Common myeloid progenitor, CD34-positive (primary cell): ENCODE results near the gene OR2AG1.

Experiments used
- CTCF ChIA-PET: fragments of 350-600 bp; sonication (Branson Sonifier 250); formaldehyde crosslinking; loops from one replicate; lab custom pipeline; 2021; ENCODE audit warnings: antibody characterized with exemption; lab: Charles Lee
- POLR2A ChIA-PET: fragments of 350-600 bp; sonication (Branson Sonifier 250); formaldehyde crosslinking; loops from one replicate; lab custom pipeline; 2021; ENCODE audit warnings: antibody characterized with exemption; lab: Charles Lee
- DNase-seq, 3 donors: peaks; one replicate each; pipeline versions ENCODE4 v3.0.0 to v3.0.0-alpha.2; 2013
- H3K27ac ChIP-seq, 2 experiments: 1 replicate in 1 of 2; 2 replicates in 1 of 2; pipeline ENCODE4 v1.7.0; 2013; ENCODE audit warnings: inconsistent platforms in 2 of 2, low read length in 2 of 2, mild to moderate bottlenecking in 2 of 2, low read depth in 1 of 2, moderate library complexity in 1 of 2; ENCODE audit not compliant: severe bottlenecking in 2 of 2, insufficient read depth in 1 of 2, poor library complexity in 1 of 2
- H3K27me3 ChIP-seq, 5 experiments: replicated peaks in 2 of 5; 1 replicate in 3 of 5; 2 replicates in 2 of 5; pipeline versions ENCODE4 v1.6.1 to v1.7.0; 2013; ENCODE audit warnings: low read length in 4 of 5, mild to moderate bottlenecking in 2 of 5, moderate library complexity in 2 of 5, inconsistent platforms in 1 of 5; ENCODE audit not compliant: insufficient read depth in 5 of 5, control insufficient read depth in 4 of 5
- H3K36me3 ChIP-seq, 4 experiments: 1 replicate in 2 of 4; 2 replicates in 2 of 4; pipeline versions ENCODE4 v1.6.1 to v1.7.0; 2013; ENCODE audit warnings: low read length in 3 of 4, control low read depth in 1 of 4, mild to moderate bottlenecking in 1 of 4; ENCODE audit not compliant: control insufficient read depth in 4 of 4, insufficient read depth in 4 of 4
- H3K4me1 ChIP-seq, 4 experiments: 1 replicate in 3 of 4; 2 replicates in 1 of 4; pipeline versions ENCODE4 v1.6.1 to v1.7.1; 2013; ENCODE audit warnings: low read length in 3 of 4, mild to moderate bottlenecking in 3 of 4, control low read depth in 1 of 4, inconsistent platforms in 1 of 4, moderate library complexity in 1 of 4; ENCODE audit not compliant: control insufficient read depth in 4 of 4, insufficient read depth in 4 of 4; ENCODE audit errors: control extremely low read depth in 1 of 4
- H3K4me3 ChIP-seq, 7 experiments: 1 replicate in 4 of 7; 2 replicates in 3 of 7; pipeline versions ENCODE4 v1.5.1 to v1.7.0; 2013; ENCODE audit warnings: mild to moderate bottlenecking in 7 of 7, low read length in 6 of 7, moderate library complexity in 6 of 7, inconsistent platforms in 2 of 7, low read depth in 2 of 7, control low read depth in 1 of 7; ENCODE audit not compliant: insufficient read depth in 4 of 7, control insufficient read depth in 1 of 7; ENCODE audit errors: extremely low read depth in 1 of 7
- H3K9me3 ChIP-seq, 5 experiments: 1 replicate in 4 of 5; 2 replicates in 1 of 5; pipeline versions ENCODE4 v1.6.1 to v1.7.1; 2013; ENCODE audit warnings: low read length in 4 of 5, mild to moderate bottlenecking in 2 of 5, inconsistent platforms in 1 of 5, low read depth in 1 of 5, moderate library complexity in 1 of 5; ENCODE audit not compliant: control insufficient read depth in 4 of 5, insufficient read depth in 2 of 5; ENCODE audit errors: control extremely low read depth in 1 of 5
- WGBS: methylation state at CpG from one replicate; pipeline ENCODE4 v1.1.5; 2013; ENCODE audit not compliant: insufficient coverage; 5-methylcytosine and 5-hydroxymethylcytosine counted together

The OR2AG1 gene

GRCh38 chr11:6747097-6747668 lies 35.6 kb upstream of the OR2AG1 start:
- peak; percentile 30 to 64 (median 50) for DNase-seq
- Histone ChIP-seq H3K27me3 (no peaks in the 10 kb centered on the region), H3K4me3 (peak overlapping the region in 2 of 7 experiments; percentile 57 to 61), H3K27ac (peak overlapping the region; percentile 53 to 82), H3K9me3 (peaks cover 0 to 3% (median 0%) of the 10 kb centered on the region in 5 experiments), H3K36me3 (no peaks in the 10 kb centered on the region), H3K4me1 (peaks cover 27 to 50% (median 32%) of the 10 kb centered on the region in 4 experiments)
- CTCF ChIA-PET, result interaction anchor here (0.7 to 14.8 kb wide), 6 partner anchors 8 to 43 kb away, joined by 4 to 273 read pairs (median 7); no protein-coding TSS in a partner anchor
- 0% methylated on average over 3 of the region's 3 CpGs for WGBS
- POLR2A ChIA-PET, result no interaction called here

GRCh38 chr11:6755303-6755952 lies 27.4 kb upstream of the OR2AG1 start:
- no peaks in the 10 kb centered on the region for H3K36me3 ChIP-seq
- WGBS, result 13% methylated on average over 4 of the region's 5 CpGs

GRCh38 chr11:6755953-6756347 lies 26.9 kb upstream of the OR2AG1 start:
- ChIA-PET POLR2A (no interaction called here), CTCF (interaction anchor here (0.7 to 8.7 kb wide), 13 partner anchors 10 to 224 kb away, joined by 3 to 273 read pairs (median 3); partner anchors contain the start of gene MRPL17)
- no peak overlapping the region for H3K4me3 ChIP-seq
- 100% methylated on average over 1 of the region's 1 CpG for WGBS
- no peaks in the 10 kb centered on the region for H3K4me1 ChIP-seq
- H3K27me3 ChIP-seq, result no peaks in the 10 kb centered on the region
- no peaks in the 10 kb centered on the region for H3K36me3 ChIP-seq
- DNase-seq, result no peak
- H3K27ac ChIP-seq, result no peak overlapping the region
- H3K9me3 ChIP-seq, result peaks cover 0 to 3% (median 0%) of the 10 kb centered on the region in 5 experiments

More at GRCh38 chr11:6755303-6755952, 27.4 kb upstream of the OR2AG1 start:
- ChIA-PET POLR2A (no interaction called here), CTCF (interaction anchor here (0.7 to 8.7 kb wide), 17 partner anchors 10 to 376 kb away, joined by 3 to 273 read pairs (median 3); partner anchors contain the start of genes MRPL17 and OR2AG2)
- Histone ChIP-seq H3K27ac (no peak overlapping the region), H3K27me3 (no peaks in the 10 kb centered on the region), H3K4me1 (no peaks in the 10 kb centered on the region), H3K4me3 (no peak overlapping the region), H3K9me3 (peaks cover 0 to 3% (median 0%) of the 10 kb centered on the region in 5 experiments)
- DNase-seq, result peak in 2 of 3 donors; percentile 43 to 47

GRCh38 chr11:6757373-6757967 lies 25.4 kb upstream of the OR2AG1 start:
- peak; percentile 70 to 78 (median 71) for DNase-seq
- 44% methylated on average over 2 of the region's 2 CpGs for WGBS
- ChIA-PET POLR2A (no interaction called here), CTCF (interaction anchor here (0.6 to 8.7 kb wide), 9 partner anchors 9 to 1345 kb away, joined by 3 to 273 read pairs (median 6); no protein-coding TSS in a partner anchor)
- Histone ChIP-seq H3K27me3 (no peaks in the 10 kb centered on the region), H3K27ac (no peak overlapping the region), H3K36me3 (no peaks in the 10 kb centered on the region), H3K9me3 (peaks cover 0 to 2% (median 0%) of the 10 kb centered on the region in 5 experiments), H3K4me3 (no peak overlapping the region), H3K4me1 (no peaks in the 10 kb centered on the region)

- Histone ChIP-seq H3K4me1 (peaks cover 3 to 10% (median 9%) of the 10 kb centered on the region in 4 experiments), H3K36me3 (no peaks in the 10 kb centered on the region), H3K4me3 (no peak within 1 kb of the TSS), H3K9me3 (no peaks in the 10 kb centered on the region), H3K27me3 (no peaks in the 10 kb centered on the region), H3K27ac (peak within 1 kb of the TSS in 1 of 2 experiments; percentile 67)
- ChIA-PET POLR2A (no interaction called here), CTCF (interaction anchor here (0.7 to 2.9 kb wide), 6 partner anchors 13 to 89 kb away, joined by 3 to 8 read pairs (median 3); partner anchors contain the start of gene MRPL17)
- peak; percentile 67 to 92 (median 88) for DNase-seq
- 82% methylated on average over 3 of the region's 4 CpGs for WGBS
These were observed 10.6 kb upstream of the OR2AG1 start, which contains the start of gene OR2AG2 for GRCh38 chr11:6771926-6772893. OR2AG2 (minus strand) TSS chr11:6771976; CDS start chr11:6768957, 3,019 bp downstream.

- Histone ChIP-seq H3K36me3 (no peaks in the 10 kb centered on the region), H3K27me3 (no peaks in the 10 kb centered on the region), H3K4me1 (no peaks in the 10 kb centered on the region), H3K27ac (no peak overlapping the region), H3K9me3 (no peaks in the 10 kb centered on the region), H3K4me3 (no peak overlapping the region)
- peak in 1 of 3 donors; percentile 32 for DNase-seq
- POLR2A ChIA-PET, result no interaction called here
- CTCF ChIA-PET, result no interaction called here
These were observed 4.3 kb upstream of the OR2AG1 start for GRCh38 chr11:6778518-6778917.
